Activated gamma-delta T cell (primary cell): ENCODE measurements around the gene PDE4D.

Experiments
- DNase-seq: peaks from one replicate; lab custom pipeline; 2025; lab: John Stamatoyannopoulos, UW
- total RNA-seq, 2 donors: gene quantifications; one replicate each; lab custom pipeline; 2026; lab: John Stamatoyannopoulos, UW

Gene PDE4D
- total RNA-seq: 335 to 387 reads per million in 2 donors

DNA sequence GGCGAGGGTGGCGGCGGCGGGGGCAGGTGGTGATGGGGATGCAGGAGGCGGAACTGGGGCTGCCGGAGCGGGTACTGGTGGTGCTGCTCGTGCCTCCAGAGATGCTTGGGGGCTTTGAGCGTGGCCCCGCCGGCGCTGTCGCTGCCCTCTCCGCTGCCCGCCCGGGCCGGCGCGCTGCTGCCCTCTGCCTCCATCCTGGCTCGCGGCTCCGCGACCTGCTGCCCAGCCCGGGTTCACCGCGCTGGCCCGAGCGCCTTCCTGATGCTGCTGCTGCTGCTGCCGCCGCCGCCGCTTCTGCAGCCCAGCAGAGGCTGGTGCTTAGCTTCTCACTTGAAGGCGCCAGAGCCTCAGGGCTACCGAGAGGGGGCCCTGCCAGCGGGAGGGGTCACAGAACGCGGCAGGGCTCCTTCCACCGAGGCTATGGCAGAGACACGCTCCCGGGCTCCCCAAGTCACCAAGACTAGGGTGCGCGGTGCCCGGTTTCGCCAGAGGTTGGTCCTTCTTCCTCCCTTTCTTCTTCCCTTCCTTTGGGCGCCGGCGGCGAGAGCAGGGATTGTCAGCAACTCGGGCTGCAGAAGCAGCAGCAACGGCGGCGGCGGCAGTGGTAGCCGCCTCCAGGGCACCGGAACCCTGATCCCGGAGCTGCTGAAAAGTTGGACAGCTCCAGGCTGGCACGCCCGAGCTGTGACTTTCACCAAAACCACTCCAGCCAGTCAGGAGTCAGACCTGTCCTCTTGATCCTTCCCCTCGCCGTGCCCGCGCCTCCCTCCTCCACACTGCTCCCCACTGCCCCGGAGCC, at the start of gene PDE4D:
PDE4D (minus strand) TSS at position 298 of the 799 bp plus-strand sequence.
- peak; percentile 11 for DNase-seq

GRCh38 chr5:59937633-59938032, 44.1 kb upstream of the PDE4D start:
- DNase-seq: no peak

GRCh38 chr5:59923465-59923864, 29.9 kb upstream of the PDE4D start:
- DNase-seq: no peak

- DNase-seq: no peak
Measured at GRCh38 chr5:59922220-59922619, 28.7 kb upstream of the PDE4D start.

DNA sequence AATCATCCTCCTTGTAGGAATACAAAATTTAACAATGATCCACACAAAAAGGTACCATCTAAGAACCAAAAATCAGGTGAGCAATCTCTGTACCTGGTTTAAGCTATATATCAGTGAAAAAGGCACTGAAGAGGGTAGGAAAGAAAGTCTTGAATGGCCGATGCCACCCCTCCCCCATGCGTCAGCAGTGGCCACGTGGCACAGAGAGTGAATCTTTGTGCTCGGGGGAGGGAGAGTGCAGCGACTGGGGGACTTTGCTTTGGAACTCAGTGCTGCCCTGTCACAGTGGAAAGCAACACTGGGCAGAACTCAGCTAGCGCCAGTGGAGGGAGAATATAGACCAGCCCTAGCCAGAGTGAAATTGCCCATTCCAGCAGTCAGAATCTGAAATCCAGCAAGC, 28.3 kb upstream of the PDE4D start:
- no peak for DNase-seq

DNA sequence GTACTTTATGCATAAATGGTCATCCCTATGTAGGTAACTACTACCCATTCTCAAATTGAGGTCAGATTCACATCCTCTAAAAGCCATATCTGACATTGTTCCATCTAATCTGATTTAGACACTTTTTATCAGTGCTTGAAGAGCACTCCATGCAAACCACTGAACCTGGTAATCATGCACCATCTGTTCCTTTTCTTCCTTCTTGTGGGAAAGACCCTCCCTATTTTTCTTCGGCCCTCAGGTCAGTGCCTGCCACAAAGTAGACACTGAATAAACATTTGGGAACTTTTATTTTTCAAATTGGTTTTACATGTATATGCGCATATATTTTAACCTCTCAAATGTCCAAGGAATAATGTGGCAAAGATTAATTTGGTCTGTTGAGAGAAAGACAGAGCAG, 26.0 kb upstream of the PDE4D start:
- DNase-seq: no peak

- no peak for DNase-seq
Measured at GRCh38 chr5:59917121-59917520, 23.6 kb upstream of the PDE4D start.

- DNase-seq: no peak
Measured at GRCh38 chr5:59905188-59905587, 11.7 kb upstream of the PDE4D start.

- DNase-seq: no peak
Measured at GRCh38 chr5:59897075-59897474, 3.5 kb upstream of the PDE4D start.

DNA sequence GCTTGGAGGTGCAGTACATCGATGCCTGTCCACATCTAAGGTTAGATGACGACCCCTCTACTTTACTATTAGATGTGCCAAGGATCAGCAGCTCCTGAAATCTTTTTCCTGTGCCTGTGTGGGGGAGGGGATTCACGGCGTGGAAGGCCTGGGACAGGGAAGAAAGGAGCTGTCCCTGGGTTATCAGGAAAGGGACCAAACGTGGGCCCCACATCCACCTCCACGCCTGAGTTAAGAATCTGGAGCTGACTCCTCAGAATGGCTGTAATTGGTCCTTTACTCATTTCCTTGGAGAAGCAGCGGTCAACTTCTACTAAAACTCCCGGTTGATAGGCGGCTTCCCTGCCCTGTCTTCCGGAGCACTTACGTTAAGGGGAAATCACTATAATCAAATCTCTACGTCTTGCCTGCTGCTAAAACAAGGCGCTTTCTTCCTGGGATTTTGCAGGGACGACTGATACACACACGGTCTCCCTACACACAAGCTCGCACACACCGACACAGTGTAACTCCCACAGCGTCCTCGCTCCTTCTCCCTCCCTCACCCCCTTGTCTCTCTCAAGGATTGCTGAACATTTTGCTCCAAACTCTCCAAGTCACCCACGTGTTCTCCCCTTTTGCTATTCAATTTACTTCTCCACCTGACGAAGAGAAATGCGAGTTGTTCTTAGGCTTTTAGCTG, 1.4 kb downstream of the PDE4D start:
- no peak for DNase-seq

GRCh38 chr5:59887274-59887673, 6.3 kb downstream of the PDE4D start:
- DNase-seq: no peak

GRCh38 chr5:59874675-59875074, 18.9 kb downstream of the PDE4D start:
- DNase-seq: no peak

- DNase-seq: no peak
Measured at GRCh38 chr5:59873113-59873512, 20.4 kb downstream of the PDE4D start.

DNA sequence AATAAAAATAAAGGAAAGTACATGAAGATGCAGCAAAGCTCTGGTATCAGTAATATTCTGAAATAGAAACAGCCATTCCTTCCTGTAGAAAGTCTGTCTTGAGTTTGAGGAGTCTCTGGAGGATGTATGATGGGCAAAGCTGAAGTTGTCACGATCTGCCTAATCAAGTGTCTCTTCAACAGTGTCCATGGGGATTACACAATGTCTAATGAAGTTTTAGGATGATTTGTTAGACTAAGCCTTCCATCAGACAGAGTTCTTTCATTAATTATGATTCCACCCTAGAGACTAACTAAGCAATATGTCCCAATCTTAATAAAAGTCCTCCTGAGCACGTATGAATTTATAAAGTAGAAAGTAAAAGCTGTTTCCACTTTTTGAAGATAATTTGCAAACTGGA, 26.9 kb downstream of the PDE4D start:
- DNase-seq: no peak

DNA sequence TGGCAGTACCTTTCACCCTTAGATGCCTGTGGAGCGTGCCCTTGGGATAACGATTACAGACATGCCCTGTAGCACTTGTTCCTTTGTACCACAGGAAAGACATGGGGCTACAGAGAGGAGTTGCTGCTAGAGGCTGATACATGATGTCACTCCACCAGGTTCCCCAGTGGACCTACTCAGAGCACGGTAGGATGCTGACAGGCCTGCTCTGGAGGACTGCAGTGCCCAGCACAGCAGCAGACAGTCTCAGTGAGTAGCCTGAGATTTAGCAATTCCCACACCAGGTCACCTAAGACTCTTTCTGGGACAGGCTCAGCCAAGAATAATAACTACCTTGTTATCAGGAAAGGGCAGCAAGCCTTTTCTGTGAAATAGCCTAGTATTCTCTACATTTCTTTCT, 28.8 kb downstream of the PDE4D start:
- DNase-seq: no peak

DNA sequence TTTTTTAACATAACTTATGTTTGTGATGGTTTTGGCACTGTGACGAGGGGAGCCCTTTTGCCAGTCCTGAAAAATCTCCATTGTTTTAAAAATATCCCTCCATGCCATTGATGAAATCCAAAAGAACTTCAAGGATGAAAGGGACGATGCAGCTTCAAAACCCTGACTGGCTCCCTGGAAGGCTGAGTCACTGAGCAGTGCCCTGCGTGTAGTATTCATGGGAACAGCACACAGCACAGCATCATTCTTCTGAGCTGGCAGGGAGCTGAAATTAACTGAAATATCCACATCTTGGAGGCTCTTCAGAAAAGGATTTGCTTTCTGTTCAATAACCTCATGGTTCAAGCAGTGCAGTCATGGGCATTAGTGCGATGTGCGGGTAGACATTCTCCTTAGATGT, 29.7 kb downstream of the PDE4D start:
- DNase-seq: no peak

DNA sequence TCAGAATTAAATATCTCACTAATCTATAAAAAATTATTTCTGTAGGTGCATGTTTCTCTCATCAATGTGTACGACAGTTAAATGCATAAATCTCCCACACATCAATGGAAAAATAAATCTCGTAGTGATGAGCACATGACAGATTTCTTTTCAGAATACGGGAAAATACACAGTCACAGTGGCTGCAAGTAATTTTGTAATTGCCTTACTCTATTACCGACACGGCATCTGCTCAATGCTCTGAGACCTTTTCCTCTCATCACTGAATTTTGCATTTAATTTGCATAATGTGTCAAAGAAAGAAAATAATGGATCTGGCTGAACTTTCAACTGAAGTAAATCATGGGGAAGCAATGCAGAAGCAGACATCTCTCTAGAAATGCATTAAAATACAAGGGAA, 37.2 kb downstream of the PDE4D start:
- DNase-seq: no peak

DNA sequence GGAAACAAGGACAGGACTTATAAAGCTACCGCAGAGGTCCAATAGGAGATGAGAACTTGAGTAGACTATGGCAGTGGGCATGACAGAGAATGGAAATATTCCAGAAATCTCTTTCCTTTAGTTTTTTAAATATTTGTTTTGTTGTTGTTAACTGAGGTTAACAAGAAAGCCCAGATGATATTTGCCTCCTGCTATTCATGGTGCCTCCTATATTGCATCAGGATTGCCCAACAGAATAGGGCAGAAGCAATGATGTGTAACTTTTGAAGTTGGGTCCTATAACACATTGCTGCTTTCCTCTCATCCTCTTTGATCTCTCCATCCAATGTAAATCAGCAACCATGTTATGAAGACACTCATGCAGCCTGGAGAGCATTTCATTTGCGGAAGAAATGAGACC, 42.8 kb downstream of the PDE4D start:
- no peak for DNase-seq

DNA sequence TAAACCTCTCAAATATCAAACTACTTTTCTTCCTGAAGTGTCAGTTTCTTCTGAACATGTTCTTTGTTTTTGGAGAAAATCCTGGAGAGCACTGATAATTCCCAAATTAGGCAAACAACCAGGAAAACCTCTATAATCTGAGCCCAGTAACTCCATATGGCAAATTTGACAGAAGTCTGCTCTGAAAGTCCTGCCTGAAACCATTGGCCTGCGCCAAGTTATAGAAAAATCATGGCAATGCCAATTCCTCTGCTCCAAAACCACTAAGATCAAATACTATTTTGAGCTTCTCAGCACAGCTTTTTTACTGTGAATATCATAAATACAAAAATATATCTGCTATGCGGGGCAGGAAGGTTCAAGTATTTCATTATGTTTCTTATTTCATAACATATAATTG, 45.9 kb downstream of the PDE4D start:
- DNase-seq: no peak

DNA sequence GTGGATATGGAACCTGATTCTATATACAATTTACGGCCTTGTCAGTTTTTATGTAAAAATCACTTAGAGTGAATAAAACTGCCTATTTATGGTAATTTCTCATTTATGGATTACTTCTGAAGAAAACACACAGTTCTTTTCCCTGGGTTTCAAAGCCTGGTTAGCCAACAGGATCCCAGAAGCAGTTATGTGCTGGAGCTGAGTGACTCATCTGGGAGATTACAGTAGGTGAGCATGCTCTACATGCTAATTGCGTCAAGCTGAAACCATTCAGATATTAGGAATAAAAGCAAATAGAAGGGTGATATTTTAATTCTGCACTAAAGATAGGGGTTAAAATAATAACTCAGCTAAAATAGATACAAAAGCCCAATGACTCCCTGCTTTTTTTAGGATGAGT, 47.8 kb downstream of the PDE4D start:
- DNase-seq: no peak

GRCh38 chr5:59843511-59844213, 49.9 kb downstream of the PDE4D start:
- no peak for DNase-seq

GRCh38 chr5:59842999-59843398, 50.5 kb downstream of the PDE4D start:
- DNase-seq: no peak

- DNase-seq: no peak
Measured at GRCh38 chr5:59840200-59840601, 53.3 kb downstream of the PDE4D start.
